H9 (cell line): ENCODE results near the gene SMNDC1. TPM values are rescaled to one million over a fixed set of nuclear protein-coding genes. Genes with fewer than 3 reads are reported as not detected.

Source experiments
- DNase-seq: peaks from one replicate; pipeline ENCODE4 v3.0.0-alpha.2; 2017
- H2AFZ ChIP-seq: one replicate; pipeline ENCODE4 v1.6.1; 2013; ENCODE audit warnings: mild to moderate bottlenecking, low read length, control low read depth, moderate library complexity
- H2AK5ac ChIP-seq: 2 replicates; pipeline ENCODE4 v1.6.1; 2013; ENCODE audit warnings: low read length, control low read depth, mixed read lengths; ENCODE audit not compliant: insufficient read length
- H2BK120ac ChIP-seq: one replicate; pipeline ENCODE4 v1.6.1; 2013; ENCODE audit warnings: low read depth, mild to moderate bottlenecking, low read length, control low read depth, inconsistent platforms; ENCODE audit not compliant: poor library complexity, severe bottlenecking
- H2BK12ac ChIP-seq: 2 replicates; pipeline ENCODE4 v1.6.1; 2013; ENCODE audit warnings: low read length, control low read depth, mixed read lengths, low read depth; ENCODE audit not compliant: insufficient read length
- H2BK15ac ChIP-seq: 2 replicates; pipeline ENCODE4 v1.6.1; 2013; ENCODE audit warnings: low read depth, low read length, control low read depth
- H2BK20ac ChIP-seq: one replicate; pipeline ENCODE4 v1.6.1; 2013; ENCODE audit warnings: low read depth, mild to moderate bottlenecking, low read length, control low read depth, inconsistent platforms; ENCODE audit not compliant: poor library complexity, severe bottlenecking
- H2BK5ac ChIP-seq: 2 replicates; pipeline ENCODE4 v1.6.1; 2013; ENCODE audit warnings: low read length, control low read depth, mixed read lengths; ENCODE audit not compliant: insufficient read length
- H3K14ac ChIP-seq: 2 replicates; pipeline ENCODE4 v1.6.1; 2013; ENCODE audit warnings: low read length, control low read depth; ENCODE audit not compliant: insufficient read depth
- H3K18ac ChIP-seq: 2 replicates; pipeline ENCODE4 v1.6.1; 2013; ENCODE audit warnings: low read depth, mild to moderate bottlenecking, mixed read lengths, low read length, control low read depth; ENCODE audit not compliant: insufficient read length
- H3K23ac ChIP-seq: 2 replicates; pipeline ENCODE4 v1.6.1; 2013; ENCODE audit warnings: low read length, control low read depth, mixed read lengths, low read depth; ENCODE audit not compliant: insufficient read length
- H3K23me2 ChIP-seq: 2 replicates; pipeline ENCODE4 v1.6.1; 2013; ENCODE audit warnings: low read depth, mild to moderate bottlenecking, mixed read lengths, low read length, control low read depth; ENCODE audit not compliant: insufficient read length, poor library complexity, severe bottlenecking
- H3K27ac ChIP-seq: 2 replicates; pipeline ENCODE4 v1.5.1; 2013; ENCODE audit warnings: low read length, control low read depth, mixed read lengths, low read depth; ENCODE audit not compliant: insufficient read length
- H3K27me3 ChIP-seq: 2 replicates; pipeline ENCODE4 v1.6.1; 2013; ENCODE audit warnings: low read length, control low read depth, inconsistent platforms; ENCODE audit not compliant: insufficient read depth
- H3K4ac ChIP-seq: 2 replicates; pipeline ENCODE4 v1.6.1; 2013; ENCODE audit warnings: low read depth, mild to moderate bottlenecking, control low read depth, inconsistent platforms, low read length, moderate library complexity
- H3K4me1 ChIP-seq: 2 replicates; pipeline ENCODE4 v1.6.1; 2013; ENCODE audit warnings: low read length, control low read depth, inconsistent platforms; ENCODE audit not compliant: insufficient read depth
- H3K4me2 ChIP-seq: 2 replicates; pipeline ENCODE4 v1.6.1; 2013; ENCODE audit warnings: low read length, control low read depth, mixed read lengths; ENCODE audit not compliant: insufficient read length, insufficient read depth
- H3K56ac ChIP-seq: 2 replicates; pipeline ENCODE4 v1.6.1; 2013; ENCODE audit warnings: low read depth, mild to moderate bottlenecking, mixed read lengths, low read length, control low read depth; ENCODE audit not compliant: insufficient read length
- H3K79me1 ChIP-seq: 2 replicates; pipeline ENCODE4 v1.6.1; 2013; ENCODE audit warnings: low read depth, mild to moderate bottlenecking, moderate library complexity, low read length, control low read depth, inconsistent platforms; ENCODE audit not compliant: insufficient read depth, poor library complexity, severe bottlenecking
- H3K79me2 ChIP-seq: 2 replicates; pipeline ENCODE4 v1.6.1; 2013; ENCODE audit warnings: low read length, control low read depth, inconsistent platforms; ENCODE audit not compliant: insufficient read depth
- H3K9ac ChIP-seq: 2 replicates; pipeline ENCODE4 v1.6.1; 2013; ENCODE audit warnings: low read length, control low read depth, mixed read lengths; ENCODE audit not compliant: insufficient read length; ENCODE audit errors: extremely low read depth
- H3K9me3 ChIP-seq: one replicate; pipeline ENCODE4 v1.6.1; 2013; ENCODE audit warnings: low read depth, low read length, inconsistent platforms; ENCODE audit not compliant: control insufficient read depth
- H3T11ph ChIP-seq: one replicate; pipeline ENCODE4 v1.6.1; 2013; ENCODE audit warnings: mild to moderate bottlenecking, low read length, control low read depth, inconsistent platforms
- H4K20me1 ChIP-seq: one replicate; pipeline ENCODE4 v1.6.1; 2013; ENCODE audit not compliant: control insufficient read depth, insufficient read length, insufficient read depth
- H4K5ac ChIP-seq: 2 replicates; pipeline ENCODE4 v1.6.1; 2013; ENCODE audit warnings: low read depth, mild to moderate bottlenecking, mixed read lengths, low read length, control low read depth; ENCODE audit not compliant: insufficient read length
- H4K8ac ChIP-seq: replicated peaks from 2 replicates; pipeline ENCODE4 v1.6.1; 2013; ENCODE audit warnings: low read length, control low read depth, mixed read lengths, low read depth; ENCODE audit not compliant: insufficient read length
- H4K91ac ChIP-seq: 2 replicates; pipeline ENCODE4 v1.6.1; 2013; ENCODE audit warnings: low read depth, mild to moderate bottlenecking, moderate library complexity, mixed read lengths, low read length, control low read depth; ENCODE audit not compliant: insufficient read length
- H3K27ac Mint-ChIP-seq, 3 experiments: 2 replicates in 2 of 3; 3 replicates in 1 of 3; pipeline ENCODE4 v1.8.0; 2020 to 2021; ENCODE audit warnings: mixed read lengths in 3 of 3, mild to moderate bottlenecking in 1 of 3, moderate library complexity in 1 of 3
- H3K27me3 Mint-ChIP-seq: 2 replicates; pipeline ENCODE4 v1.8.0; 2021; ENCODE audit warnings: low read depth, mild to moderate bottlenecking, moderate library complexity, mixed read lengths
- H3K36me3 Mint-ChIP-seq, 3 experiments: 2 replicates in 2 of 3; 3 replicates in 1 of 3; pipeline ENCODE4 v1.8.0; 2020 to 2021; ENCODE audit warnings: low read depth in 3 of 3, mixed read lengths in 3 of 3; ENCODE audit not compliant: insufficient read depth in 1 of 3
- H3K4me1 Mint-ChIP-seq, 2 experiments: 2 replicates each; pipeline ENCODE4 v1.8.0; 2020; ENCODE audit warnings: mixed read lengths in 2 of 2
- H3K4me3 Mint-ChIP-seq, 2 experiments: 2 replicates in 1 of 2; 3 replicates in 1 of 2; pipeline ENCODE4 v1.8.0; 2020 to 2021; ENCODE audit warnings: mild to moderate bottlenecking in 2 of 2, mixed read lengths in 2 of 2, moderate library complexity in 1 of 2
- H3K9me3 Mint-ChIP-seq, 2 experiments: 2 replicates in 1 of 2; 3 replicates in 1 of 2; pipeline ENCODE4 v1.8.0; 2020; ENCODE audit warnings: mild to moderate bottlenecking in 2 of 2, mixed read lengths in 2 of 2, moderate library complexity in 1 of 2
- CTCF ChIP-seq: fragments of 200-600 bp; sonication (generic); conservative IDR thresholded peaks from 3 replicates; pipeline ENCODE4 v1.8.0; 2021; ENCODE audit warnings: antibody characterized with exemption, mild to moderate bottlenecking
- WGBS: extraction: QIAGEN DNeasy Blood & Tissue Kit; methylation state at CpG from one replicate; pipeline ENCODE4 v1.1.7; 2013; ENCODE audit warnings: missing lambda C conversion rate, low lambda C conversion rate, mixed read lengths; ENCODE audit not compliant: insufficient read length; ENCODE audit errors: extremely low coverage; 5-methylcytosine and 5-hydroxymethylcytosine counted together
- total RNA-seq: library from RNA; stranded (reverse); gene quantifications from 2 replicates; pipeline ENCODE4 v1.2.1, GENCODE V29; 2021

SMNDC1 gene
- total RNA-seq, 1 experiment from 2014 or later: 55.7 TPM

DNA sequence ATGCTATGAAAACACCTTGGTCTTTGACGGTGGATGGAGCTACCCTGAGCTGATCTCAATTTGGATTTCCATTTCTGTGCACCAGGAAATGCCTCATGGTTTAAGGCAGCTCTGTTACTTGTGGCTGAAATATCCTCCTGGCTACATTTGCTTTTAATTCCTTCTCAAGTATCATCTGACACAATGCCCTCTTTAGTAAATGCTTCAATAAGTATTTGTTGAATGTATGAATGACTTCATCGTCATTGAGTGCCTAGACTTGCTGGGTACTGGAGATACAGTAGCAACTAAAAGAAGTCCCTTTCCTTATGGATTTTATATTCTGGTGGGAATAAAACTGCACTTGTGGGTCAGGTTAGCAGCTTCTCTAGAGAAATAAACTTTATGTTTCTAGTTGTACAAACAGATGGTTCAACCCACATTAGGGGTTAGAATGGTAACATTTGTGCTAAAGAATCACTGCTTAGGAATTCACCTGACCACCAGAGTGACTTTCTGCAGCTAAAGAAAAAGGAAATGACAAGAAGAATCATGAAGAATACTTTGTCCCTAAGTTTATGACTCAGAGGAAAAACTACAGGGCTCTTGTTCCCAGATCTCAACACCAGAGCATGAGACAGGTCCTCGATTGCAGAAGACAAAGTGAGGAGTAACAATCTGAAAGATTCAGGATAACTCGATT lies 21.8 kb upstream of the SMNDC1 start:
- no peak overlapping the region for H3K14ac ChIP-seq
- no peak overlapping the region for H2BK120ac ChIP-seq
- no peak overlapping the region for H4K8ac ChIP-seq
- Mint-ChIP-seq H3K4me1 (no peaks in the 10 kb centered on the region), H3K4me3 (no peak overlapping the region), H3K27ac (no peak overlapping the region), H3K9me3 (peaks cover 30 to 31% of the 10 kb centered on the region in 2 experiments), H3K36me3 (peaks cover 16 to 26% (median 23%) of the 10 kb centered on the region in 3 experiments), H3K27me3 (peaks cover 5% of the 10 kb centered on the region)
- no peak overlapping the region for H2AK5ac ChIP-seq
- H3K9me3 ChIP-seq: peaks cover 18% of the 10 kb centered on the region
- no peaks in the 10 kb centered on the region for H4K20me1 ChIP-seq
- H4K91ac ChIP-seq: no peak overlapping the region
- no peak overlapping the region for H3K56ac ChIP-seq
- H2BK20ac ChIP-seq: no peak overlapping the region
- no peaks in the 10 kb centered on the region for H3K79me1 ChIP-seq
- no CpG with 5 or more reads among the region's 4 CpGs for WGBS
- no peak overlapping the region for H3K4me2 ChIP-seq
- H2AFZ ChIP-seq: no peak overlapping the region
- H3K9ac ChIP-seq: no peak overlapping the region
- no peak overlapping the region for H3K4ac ChIP-seq
- no peak overlapping the region for H3K23ac ChIP-seq
- no peak overlapping the region for H2BK5ac ChIP-seq
- no peaks in the 10 kb centered on the region for H3K79me2 ChIP-seq
- H3K27me3 ChIP-seq: no peaks in the 10 kb centered on the region
- no peak overlapping the region for H2BK15ac ChIP-seq
- no peak overlapping the region for H3K18ac ChIP-seq
- H3K27ac ChIP-seq: no peak overlapping the region
- no peak for TF ChIP-seq CTCF
- H3T11ph ChIP-seq: no peak overlapping the region
- no peak overlapping the region for H2BK12ac ChIP-seq
- no peak for DNase-seq
- H3K4me1 ChIP-seq: no peaks in the 10 kb centered on the region
- no peaks in the 10 kb centered on the region for H3K23me2 ChIP-seq
- no peak overlapping the region for H4K5ac ChIP-seq
